GM21515 (cell line): Measurements from ENCODE around the gene NOL7.

Source experiments
- ATAC-seq: cut with Tn5 transposase; IDR thresholded peaks from one replicate; pipeline ENCODE4 v1.9.1; 2021; ENCODE audit not compliant: unreplicated experiment

The NOL7 gene

GRCh38 chr6:13649393-13649792 is 34.3 kb downstream of the NOL7 start:
- no peak for ATAC-seq

- no peak for ATAC-seq
These were observed 38.2 kb downstream of the NOL7 start for GRCh38 chr6:13653296-13653695.

GRCh38 chr6:13654496-13654895 is 39.4 kb downstream of the NOL7 start:
- no peak for ATAC-seq

- no peak for ATAC-seq
These were observed 40.6 kb downstream of the NOL7 start for GRCh38 chr6:13655700-13656099.

- no peak for ATAC-seq
These were observed 45.1 kb downstream of the NOL7 start for GRCh38 chr6:13660273-13660672.

GRCh38 chr6:13660893-13661292 is 45.8 kb downstream of the NOL7 start:
- ATAC-seq, result no peak

GRCh38 chr6:13661647-13662046 is 46.5 kb downstream of the NOL7 start:
- ATAC-seq, result no peak

GRCh38 chr6:13662651-13663334 is 47.7 kb downstream of the NOL7 start:
- no peak for ATAC-seq

- no peak for ATAC-seq
These were observed 48.9 kb downstream of the NOL7 start for GRCh38 chr6:13663986-13664385.

- no peak for ATAC-seq
These were observed 49.7 kb downstream of the NOL7 start for GRCh38 chr6:13664703-13665352.

GRCh38 chr6:13666194-13667105 is 51.3 kb downstream of the NOL7 start:
- no peak for ATAC-seq

GRCh38 chr6:13667655-13668054 is 52.5 kb downstream of the NOL7 start:
- ATAC-seq, result no peak

- no peak for ATAC-seq
These were observed 53.3 kb downstream of the NOL7 start for GRCh38 chr6:13668291-13668928.

- ATAC-seq, result no peak
These were observed 54.3 kb downstream of the NOL7 start for GRCh38 chr6:13669476-13669875.
